ENCODE results near the gene LPGAT1.

DNA sequence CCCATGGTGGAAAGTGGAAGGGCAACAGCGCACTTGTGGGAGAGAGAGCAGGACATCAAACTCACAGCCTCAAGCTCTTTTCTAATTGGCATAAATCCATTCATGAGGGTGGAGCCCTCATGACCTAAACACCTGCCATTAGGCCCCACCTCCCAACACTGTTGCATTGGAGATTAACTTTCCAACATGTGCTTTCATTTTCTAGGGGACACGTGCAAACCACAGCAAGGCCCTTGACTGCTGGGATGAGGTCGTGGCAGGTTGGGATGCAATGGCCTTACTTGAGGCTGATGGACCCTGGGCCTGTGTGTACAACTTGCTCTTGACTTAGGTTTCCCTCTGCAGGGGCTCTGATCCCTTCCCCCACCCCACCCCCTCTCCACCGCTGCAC, 119.3 kb downstream of the LPGAT1 start:
- TF ChIP-seq EZH2phosphoT487 (IDR thresholded peaks at IDR 0.05; ENCODE audit: low read length) (no peak), EZH2 (optimal IDR thresholded peaks at IDR 0.05; ENCODE audit: low read depth, low read length) (no peak)
- TF ChIP-seq, protein P1, sequence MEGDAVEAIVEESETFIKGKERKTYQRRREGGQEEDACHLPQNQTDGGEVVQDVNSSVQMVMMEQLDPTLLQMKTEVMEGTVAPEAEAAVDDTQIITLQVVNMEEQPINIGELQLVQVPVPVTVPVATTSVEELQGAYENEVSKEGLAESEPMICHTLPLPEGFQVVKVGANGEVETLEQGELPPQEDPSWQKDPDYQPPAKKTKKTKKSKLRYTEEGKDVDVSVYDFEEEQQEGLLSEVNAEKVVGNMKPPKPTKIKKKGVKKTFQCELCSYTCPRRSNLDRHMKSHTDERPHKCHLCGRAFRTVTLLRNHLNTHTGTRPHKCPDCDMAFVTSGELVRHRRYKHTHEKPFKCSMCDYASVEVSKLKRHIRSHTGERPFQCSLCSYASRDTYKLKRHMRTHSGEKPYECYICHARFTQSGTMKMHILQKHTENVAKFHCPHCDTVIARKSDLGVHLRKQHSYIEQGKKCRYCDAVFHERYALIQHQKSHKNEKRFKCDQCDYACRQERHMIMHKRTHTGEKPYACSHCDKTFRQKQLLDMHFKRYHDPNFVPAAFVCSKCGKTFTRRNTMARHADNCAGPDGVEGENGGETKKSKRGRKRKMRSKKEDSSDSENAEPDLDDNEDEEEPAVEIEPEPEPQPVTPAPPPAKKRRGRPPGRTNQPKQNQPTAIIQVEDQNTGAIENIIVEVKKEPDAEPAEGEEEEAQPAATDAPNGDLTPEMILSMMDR (IDR thresholded peaks at IDR 0.05; ENCODE audit: low read length): no peak
